OCI-LY3 (cell line): Measurements from ENCODE around the gene TMEM151A.

Experiments
- CTCF ChIP-seq: fragments of 200-600, 300-600 bp; sonication (generic); IDR thresholded peaks from 2 replicates; pipeline ENCODE4 v1.5.1; 2014; ENCODE audit warnings: antibody characterized with exemption, low read length, low read depth
- EZH2phosphoT487 ChIP-seq: fragments of 200-600 bp; shearing (Covaris generic); IDR thresholded peaks from 2 replicates; pipeline ENCODE4 v1.6.1; 2018; ENCODE audit warnings: antibody characterized with exemption, mixed run types, low read depth

DNA sequence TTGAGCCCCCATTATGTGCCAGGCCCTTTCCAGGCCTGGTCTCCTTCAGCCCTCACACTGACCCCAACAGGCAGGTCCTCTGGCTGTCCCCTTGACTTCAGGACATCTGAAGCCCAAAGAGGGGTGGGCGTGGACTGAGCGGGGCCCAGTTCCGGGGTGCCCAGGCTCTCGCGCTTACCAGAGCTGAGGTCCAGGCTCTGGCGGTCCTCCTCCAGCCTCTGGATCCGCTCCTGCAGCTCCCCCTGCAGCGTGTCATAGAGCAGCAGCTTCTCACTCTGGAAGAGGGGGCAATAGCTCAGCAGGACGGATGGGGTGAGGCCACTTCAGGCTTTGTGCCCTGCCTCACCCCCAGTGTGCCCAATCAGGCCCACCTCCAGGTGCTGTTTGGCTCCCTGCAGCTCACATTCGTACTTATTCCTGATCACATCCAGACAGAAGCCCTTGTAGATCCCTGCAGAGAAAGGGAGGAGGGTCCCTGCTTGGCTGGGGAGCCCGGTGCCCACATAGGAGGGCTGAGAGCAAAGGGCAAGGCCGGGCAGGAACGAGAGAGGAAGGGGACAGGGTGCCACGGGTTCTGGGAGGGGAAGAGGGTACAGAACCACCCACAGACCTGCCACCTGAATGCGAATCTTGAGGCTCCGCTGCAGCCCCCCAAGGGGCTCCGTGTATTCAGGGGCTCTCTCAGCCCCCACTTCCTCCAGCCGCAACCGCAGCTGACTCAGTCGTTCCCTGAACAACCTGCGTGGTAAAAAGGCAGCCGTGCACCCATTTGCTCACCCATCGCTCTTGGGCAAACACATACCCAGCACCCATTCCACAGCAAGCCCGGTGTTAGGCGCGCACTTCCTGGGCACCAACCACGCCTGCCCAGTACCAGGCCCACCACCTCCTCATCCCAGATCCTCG, 49.2 kb downstream of the TMEM151A start:
- no peak for TF ChIP-seq CTCF
- no peak for TF ChIP-seq EZH2phosphoT487
